Dermis microvascular lymphatic vessel endothelial cell (primary cell): ENCODE data around the gene OR2Z1. TPM values are rescaled to one million over a fixed set of nuclear protein-coding genes. Genes with fewer than 3 reads are reported as not detected.

ENCODE experiments used
- DNase-seq, 2 donors: peaks; one replicate each; pipeline versions ENCODE4 v3.0.0 to v3.0.0-alpha.2; 2010; ENCODE audit warnings: low read depth in 2 of 2
- total RNA-seq: library from RNA; depleted of rRNA; stranded (reverse); fragments of >200 nt; gene quantifications from 2 replicates; pipeline ENCODE4 v1.2.1, GENCODE V29; 2014

The OR2Z1 gene, protein sequence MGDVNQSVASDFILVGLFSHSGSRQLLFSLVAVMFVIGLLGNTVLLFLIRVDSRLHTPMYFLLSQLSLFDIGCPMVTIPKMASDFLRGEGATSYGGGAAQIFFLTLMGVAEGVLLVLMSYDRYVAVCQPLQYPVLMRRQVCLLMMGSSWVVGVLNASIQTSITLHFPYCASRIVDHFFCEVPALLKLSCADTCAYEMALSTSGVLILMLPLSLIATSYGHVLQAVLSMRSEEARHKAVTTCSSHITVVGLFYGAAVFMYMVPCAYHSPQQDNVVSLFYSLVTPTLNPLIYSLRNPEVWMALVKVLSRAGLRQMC
- total RNA-seq = not detected in 2 replicates

DNA sequence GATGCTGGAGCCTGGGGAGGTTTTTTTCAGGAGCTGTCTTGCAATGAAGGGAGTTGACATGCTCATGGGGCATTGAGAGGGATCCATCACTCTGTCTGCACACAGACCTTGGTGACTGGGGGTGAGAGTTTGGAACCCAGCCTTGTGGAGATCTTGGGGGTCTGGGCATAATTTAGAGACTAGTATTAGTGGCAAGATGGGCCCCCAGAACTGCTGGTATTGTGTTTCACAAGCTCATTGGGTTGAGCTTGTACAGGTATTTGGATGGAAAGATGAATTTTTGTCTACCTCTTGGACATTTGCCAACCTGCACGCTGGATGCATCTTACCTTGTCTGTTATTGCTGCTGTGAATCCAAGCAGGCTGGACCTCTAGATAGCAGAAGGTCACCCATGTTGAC, at the start of gene OR2Z1:
TSS of gene OR2Z1 (plus strand) at position 301 of the 400 bp plus-strand sequence. CDS start 9,395 bp downstream, outside the sequence.
- no peak for DNase-seq

DNA sequence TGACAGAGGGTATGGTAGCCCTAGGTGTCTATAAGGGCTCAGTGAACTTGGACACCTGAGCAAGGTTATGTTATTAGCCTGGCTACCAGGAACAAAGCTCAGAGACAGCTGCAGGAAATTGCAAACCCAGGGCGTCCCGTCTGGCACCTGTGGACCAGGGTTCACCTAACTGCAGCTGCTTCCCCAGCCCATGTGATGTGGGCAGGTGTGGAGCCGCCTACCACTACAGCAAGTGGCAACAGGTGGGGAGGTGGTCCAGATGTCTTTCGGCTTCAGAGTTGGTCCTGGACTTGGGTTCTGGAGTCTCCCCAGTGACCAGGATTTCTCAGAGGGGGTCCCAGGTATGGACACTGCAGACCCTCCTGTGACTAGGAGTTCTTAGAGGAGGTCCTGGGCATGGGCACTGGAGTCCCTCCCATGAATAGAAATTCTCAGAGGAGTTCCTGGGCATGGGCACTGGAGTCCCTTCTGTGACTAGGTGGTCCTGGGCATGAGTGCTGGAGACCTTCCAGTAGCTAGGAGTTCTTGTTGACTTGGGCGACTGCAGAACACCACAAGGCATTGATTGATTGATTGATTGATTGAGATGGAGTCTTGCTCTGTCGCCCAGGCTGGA, 48.0 kb upstream of the OR2Z1 start:
- no peak for DNase-seq

DNA sequence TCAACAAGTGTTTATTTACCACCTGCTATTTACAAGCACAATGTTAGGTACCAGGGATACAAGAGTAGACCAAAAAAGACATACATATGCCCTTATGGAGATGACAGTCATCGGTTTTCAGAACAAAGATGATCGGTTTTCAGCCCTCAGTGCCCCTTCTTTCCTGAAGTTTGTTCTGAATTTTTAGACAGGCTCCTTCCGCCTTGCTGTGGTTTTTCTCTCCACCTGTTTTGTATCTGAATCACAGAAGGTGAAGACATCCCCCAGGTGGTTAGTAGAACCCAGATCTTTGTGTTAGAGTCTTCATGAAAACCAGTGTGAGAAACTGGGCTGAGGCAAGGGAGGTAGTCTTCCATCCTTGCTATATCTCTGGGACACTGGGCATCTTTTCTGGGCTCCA, 46.4 kb upstream of the OR2Z1 start:
- DNase-seq = no peak

- no peak for DNase-seq
Observed at GRCh38 chr19:8678244-8678807, 43.1 kb upstream of the OR2Z1 start.

DNA sequence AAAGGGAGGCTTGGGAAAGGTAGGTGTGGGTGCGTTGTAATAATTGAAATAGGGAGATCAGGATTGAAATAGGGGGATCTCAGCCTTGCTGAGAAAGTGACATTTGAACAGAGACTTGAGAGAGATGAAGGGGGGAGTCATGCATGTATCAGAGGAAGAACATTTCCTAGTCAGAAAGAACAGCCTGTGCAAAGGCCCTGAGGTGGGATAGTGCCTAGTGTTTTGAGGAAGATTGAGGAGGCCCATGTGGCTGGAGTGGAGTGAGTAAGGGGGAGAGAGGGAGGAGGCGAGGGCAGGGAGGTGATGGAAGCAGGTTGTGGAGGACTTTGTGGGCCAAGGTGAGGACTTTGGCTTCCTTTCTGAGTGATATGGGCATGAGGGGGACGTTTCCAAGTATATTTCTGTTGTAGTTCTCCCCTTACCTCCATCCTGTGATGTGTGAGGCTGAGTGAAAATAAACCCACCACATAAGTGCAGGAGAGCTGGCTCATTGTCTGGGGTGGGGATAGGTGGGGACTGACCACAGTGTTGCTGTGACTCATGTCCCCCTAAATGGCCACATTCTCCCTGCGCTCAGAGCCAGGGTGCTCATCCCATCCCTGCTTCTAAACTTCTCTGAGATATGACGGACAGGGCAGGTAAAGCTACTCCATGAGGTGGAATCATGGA, 40.6 kb upstream of the OR2Z1 start:
- no peak for DNase-seq

- DNase-seq = no peak
Observed at GRCh38 chr19:8681345-8682029, 39.9 kb upstream of the OR2Z1 start.

GRCh38 chr19:8682472-8682871, 39.0 kb upstream of the OR2Z1 start:
- no peak for DNase-seq

DNA sequence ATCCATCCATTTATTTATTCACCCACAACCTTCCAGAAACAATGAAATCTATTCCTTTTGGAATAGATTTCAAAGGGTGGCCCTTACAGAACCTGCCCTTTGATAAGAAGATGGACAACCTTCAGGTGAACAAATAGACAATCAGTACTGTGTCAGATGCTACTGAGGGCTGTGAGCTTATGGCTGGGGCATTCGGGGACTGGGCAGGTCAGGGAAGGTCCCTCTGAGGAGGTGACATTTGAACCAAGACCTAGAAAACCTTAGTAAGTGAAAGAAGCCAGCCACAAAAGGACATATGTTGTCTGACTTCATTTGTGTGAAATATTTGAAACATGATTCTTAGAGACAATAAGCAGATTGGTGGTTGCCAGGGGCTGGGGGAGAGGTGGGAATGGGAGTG, 38.5 kb upstream of the OR2Z1 start:
- no peak for DNase-seq

DNA sequence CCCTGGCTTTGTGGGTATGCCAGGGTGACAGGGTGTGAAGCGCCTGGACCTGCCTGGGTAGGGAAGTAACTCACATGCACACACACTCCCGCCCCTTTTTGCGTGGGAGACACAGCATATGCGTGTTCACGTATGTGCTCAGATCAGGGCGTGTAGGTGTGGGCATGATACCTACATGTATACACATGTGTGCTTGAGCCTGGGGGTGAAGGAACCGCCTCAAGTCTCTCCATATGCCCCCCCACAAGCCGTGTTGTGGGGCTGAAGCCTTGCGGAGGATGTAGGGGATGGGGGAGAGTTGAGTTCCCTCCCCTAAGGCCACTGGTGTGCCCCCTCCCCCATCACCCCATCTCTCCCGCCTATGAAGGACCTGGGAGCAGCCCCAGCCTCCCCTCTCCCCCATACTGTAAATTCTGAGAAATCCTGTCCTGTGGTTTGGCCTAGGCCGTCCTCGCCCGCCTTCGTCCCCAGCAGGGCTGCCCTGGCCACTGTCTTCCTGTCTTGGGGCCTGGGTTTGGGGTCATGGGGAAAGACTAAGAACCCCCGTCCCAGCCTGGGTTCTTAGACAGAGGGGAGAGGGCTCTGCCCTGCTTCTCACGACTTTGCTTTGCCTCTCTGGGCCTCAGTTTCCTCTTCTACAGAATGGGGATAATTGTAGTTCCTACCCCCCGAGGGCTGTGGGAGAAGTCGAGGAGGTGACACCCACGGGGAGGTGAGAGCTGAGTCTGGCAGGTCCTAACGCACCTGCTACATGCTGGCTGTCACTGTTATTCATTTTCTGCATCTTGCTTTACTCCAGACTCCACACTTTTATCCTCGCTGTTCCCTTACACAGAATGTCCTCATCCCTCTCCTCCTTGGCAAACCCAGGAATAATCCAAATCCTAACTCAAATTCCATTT, 37.2 kb upstream of the OR2Z1 start:
- DNase-seq = no peak

DNA sequence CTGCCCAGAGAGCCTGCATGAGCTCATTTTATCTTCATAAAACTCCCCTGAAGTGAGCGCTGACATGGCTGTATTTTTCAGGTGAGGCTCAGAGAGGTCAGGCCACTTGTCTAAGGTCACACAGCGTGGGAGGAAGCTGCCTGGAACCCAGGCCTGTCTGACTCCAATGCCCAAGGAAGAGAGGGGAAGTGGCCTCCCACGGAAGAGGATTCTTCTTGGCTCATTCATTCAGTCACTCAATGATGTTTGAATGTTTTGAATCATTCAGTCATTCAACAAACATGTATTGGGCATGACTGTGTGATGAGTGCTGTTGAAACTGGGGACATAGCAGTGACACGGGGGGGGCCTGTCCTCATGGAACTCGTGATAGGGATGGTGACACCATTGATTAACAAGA, 34.9 kb upstream of the OR2Z1 start:
- DNase-seq = no peak

GRCh38 chr19:8688930-8689329, 32.5 kb upstream of the OR2Z1 start:
- no peak for DNase-seq

DNA sequence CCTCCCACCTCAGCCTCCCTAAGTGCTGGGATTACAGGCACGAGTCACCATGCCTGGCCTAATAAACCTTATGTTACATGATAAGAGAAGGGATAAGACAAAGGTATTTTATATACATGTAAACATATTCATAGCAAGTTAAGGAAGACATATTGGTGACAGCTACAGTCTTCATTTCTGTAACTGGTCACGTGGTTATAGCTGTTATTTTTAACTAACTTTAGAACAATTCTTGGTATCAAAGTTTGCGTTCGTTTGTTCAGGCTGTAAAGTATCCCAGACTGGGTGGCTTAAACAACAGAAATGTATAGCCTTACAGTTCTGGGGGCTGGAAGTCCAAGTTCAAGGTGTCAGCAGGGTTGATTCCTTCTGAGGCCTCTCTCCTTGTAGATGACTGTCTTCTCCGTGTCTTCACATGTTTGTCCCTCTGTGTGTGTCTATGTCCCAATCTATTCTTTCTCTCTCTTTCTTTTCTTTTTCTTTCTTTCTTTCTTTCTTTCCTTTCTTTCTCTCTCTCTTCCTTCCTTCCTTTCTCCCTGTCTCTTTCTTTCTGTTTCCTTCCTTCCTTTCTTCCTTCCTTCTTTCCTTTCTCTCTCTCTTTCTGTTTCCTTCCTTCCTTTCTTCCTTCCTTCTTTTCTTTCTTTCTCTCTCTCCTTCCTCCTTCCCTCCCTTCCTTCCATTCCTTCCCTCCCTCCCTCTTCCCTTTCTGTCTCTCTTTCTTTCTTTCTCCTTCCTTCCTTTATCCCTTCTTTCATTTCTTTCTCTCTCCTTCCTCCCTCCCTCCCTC, 30.5 kb upstream of the OR2Z1 start:
- no peak for DNase-seq

- no peak for DNase-seq
Observed at GRCh38 chr19:8695501-8695900, 25.9 kb upstream of the OR2Z1 start.

- DNase-seq = no peak
Observed at GRCh38 chr19:8695911-8696310, 25.5 kb upstream of the OR2Z1 start.

- no peak for DNase-seq
Observed at GRCh38 chr19:8696993-8697392, 24.4 kb upstream of the OR2Z1 start.

- DNase-seq = no peak
Observed at GRCh38 chr19:8697671-8698432, 23.6 kb upstream of the OR2Z1 start.

DNA sequence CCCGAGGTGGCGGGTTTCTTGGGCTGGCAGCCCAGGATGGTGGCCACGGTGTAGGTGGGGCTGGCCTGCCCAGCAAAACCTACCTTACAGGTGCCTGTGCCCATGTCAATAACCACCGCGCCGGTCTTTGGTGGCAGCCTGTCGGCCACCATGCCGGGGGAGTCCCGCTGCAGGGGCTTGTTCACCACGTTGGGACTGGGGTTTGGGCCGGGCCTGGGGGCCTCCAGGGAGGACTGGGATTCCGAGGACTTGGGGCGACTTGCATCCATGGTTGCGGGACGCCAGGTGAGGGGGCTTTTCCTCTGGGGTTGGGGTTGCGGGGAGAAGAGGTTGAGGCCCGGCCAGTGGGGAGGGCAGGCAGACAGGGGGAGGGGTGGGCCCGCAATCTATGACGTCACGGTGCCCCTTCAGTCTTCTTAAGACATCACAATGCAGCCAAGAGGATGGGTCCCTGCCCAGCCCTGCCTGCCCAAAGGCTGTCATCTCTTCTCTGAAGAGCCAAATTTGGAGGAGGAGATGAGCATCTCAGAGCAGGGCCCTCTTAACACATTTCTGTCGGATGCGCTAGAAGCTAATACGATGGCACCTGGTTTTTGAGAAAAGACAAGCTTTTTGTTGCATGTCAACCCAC, 22.9 kb upstream of the OR2Z1 start, which contains the start of gene ACTL9:
TSS of gene ACTL9 (minus strand) at position 363 of the 631 bp plus-strand sequence. CDS start at position 269, 94 bp downstream.
- DNase-seq = no peak

DNA sequence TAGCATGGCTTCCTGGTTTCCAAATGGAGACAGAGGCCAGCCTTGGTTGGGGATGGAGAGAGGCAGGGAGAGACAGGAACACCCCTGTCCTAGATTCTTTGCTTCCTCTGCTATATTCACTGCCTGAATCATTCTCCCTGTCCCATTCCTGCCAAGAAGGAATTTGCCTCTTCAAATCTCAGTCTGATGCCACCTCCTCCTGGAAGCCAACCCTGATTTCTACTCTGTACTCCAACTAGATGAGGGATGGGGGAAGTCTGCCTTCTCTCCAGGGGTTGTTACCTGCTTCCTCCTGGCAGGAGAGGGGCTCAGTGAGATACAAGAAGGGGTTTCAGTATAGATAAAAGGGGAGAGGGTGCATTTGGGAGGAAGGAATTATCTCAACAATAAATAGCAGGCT, 21.5 kb upstream of the OR2Z1 start:
- no peak for DNase-seq

GRCh38 chr19:8700956-8701355, 20.5 kb upstream of the OR2Z1 start:
- no peak for DNase-seq
